GM03348 (cell line): ENCODE measurements around the gene ZNF77.
"Not testable (repeated sequence)": the region's sequence is repeated elsewhere in the genome, so short reads cannot be mapped to it uniquely, and the experiment has no call there.

Experiments
- DNase-seq: peaks from one replicate; pipeline ENCODE4 v3.0.0; 2012; ENCODE audit warnings: low spot score

Gene ZNF77

DNA sequence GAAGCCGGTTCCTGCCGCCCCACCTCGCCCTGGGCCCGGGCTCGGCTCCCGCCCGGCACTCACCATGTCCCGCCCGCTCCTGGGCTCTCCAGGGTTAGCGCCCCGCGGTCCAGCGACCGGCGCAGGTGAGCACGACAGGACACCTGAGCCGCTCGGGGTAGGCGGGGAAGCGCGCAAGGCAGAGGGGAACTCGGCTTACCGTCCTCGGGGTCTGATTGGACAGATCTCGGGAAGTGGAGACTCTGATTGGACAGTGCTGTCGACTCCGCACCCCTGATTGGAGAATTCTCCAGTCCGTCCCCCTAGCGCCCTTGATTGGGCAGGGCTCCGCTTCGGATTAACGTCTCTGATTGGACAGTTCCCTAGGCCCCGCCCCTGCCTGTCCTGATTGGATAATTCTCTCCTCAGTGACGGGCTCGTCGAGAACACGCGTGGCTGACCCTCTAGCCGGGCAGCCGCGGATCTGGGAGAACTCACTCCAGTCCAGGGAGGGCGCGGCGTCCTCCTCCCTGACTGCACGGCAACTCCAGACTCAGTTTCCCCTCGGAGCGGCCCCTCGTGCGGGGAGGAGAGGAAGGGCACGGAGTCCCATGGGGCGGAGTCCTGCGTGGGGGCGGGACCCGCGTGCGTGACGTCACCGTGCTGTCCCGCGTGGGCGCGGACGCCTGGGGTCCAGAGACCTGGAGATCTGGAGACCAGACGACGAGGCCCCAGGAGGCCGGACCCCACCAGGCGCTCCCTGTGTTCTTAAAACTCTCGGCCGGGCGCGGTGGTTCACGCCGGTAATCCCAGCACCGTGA is at the start of gene ZNF77:
Gene ZNF77 (minus strand): TSS at position 197 of the 800 bp plus-strand sequence. CDS start 131 bp downstream, at position 66.
- DNase-seq = peak; percentile 100

DNA sequence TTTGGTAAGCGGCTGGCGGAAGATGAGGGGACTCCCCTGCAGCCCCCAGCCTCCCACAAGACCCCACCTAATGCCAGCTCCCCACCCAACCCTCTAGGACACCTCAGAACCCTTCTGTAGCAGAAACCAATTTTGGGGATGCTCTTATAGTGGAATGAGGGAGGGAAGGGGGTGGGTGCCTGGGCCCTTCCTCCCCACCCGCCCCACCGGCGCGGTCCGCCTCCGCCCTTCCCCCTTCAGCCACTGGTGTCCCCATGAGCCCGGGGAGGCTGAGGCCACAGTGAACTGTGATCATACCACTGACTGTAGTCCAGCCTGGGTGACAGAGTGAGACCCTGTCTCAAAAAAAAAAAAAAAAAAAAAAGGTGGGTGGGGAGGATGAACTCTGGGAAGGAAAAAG is 48.8 kb upstream of the ZNF77 start:
- DNase-seq = no peak

DNA sequence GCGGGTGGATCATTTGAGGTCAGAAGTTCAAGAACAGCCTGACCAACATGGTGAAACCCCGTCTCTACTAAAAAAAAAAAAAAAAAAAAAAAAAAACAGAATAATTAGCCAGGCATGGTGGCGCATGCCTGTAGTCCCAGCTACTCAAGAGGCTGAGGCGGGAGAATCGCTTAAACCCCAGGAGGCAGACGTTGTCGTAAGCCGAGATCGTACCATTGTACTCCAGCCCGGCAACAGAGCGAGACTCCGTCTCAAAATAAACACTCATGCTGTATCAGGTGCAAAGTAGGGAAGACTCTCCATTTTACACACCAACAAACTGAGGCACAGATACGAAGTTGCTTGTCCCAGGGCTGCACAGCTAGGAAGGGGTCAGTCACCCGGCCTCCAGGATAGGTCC is 48.2 kb upstream of the ZNF77 start:
- no peak for DNase-seq

DNA sequence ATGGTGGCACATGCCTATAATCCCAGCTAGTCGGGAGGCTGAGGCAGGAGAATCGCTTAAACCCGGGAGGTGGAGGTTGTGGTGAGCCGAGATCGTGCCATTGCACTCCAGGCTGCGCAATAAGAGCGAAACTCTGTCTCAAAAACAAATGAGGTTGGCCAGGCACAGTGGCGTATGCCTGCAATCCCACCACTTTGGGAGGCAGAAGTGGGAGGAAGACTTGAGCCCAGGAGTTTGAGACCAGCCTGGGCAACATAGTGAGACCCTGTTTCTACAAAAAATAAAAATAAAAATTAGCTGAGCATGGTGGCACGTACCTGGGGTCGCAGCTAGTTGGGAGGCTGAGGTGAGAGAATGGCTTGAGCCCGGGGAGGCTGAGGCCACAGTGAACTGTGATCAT is 47.6 kb upstream of the ZNF77 start:
- not testable (repeated sequence) for DNase-seq

- no peak for DNase-seq
These were observed 44.6 kb upstream of the ZNF77 start for GRCh38 chr19:2989236-2989946.

GRCh38 chr19:2988568-2988967 is 43.8 kb upstream of the ZNF77 start:
- DNase-seq = no peak

DNA sequence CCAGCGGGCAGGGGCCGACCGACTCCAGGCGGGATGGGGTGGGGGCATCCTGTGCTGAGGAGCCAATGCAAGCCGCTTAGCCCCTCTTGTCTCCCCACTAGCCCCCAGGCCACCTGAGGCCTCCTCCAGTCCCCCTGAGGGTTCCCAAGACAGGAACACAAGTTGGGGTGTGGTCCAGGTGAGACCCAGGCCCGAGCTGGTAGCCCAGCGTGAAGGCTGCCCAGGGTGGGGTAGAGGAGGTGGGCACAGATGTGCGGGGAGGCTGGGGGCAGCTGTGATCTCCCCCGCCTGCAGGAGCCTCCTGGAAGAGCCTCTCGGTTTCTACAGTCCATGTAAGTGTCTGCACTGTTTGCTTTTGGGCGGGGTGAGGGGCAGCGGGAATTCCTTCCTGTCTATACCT is 43.0 kb upstream of the ZNF77 start:
- DNase-seq = peak; percentile 3

DNA sequence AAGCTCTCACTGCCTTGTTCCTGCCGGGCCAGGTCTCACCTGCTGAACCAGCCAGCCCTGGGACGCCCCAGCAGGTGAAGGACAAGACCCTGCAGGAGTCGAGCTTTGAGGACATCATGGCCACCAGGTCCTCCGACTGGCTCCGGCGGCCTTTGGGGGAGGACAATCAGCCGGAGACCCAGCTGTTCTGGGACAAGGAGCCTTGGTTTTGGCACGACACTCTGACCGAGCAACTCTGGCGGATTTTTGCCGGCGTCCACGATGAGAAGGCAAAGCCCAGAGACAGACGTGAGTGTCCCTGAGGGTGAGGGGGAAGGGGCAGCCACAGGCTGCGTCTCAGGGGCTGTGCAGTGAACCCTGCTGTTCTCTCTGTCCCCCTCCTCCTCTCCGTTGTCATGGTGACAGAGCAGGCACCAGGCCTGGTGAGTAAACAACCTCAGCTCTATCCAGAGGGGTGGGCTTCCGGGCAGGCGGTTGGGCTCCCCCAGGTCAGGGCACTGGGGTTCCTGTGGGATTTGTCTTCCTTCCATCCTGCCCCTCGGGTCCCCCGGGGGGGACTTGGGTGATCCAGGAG is 42.3 kb upstream of the ZNF77 start:
- DNase-seq = no peak

GRCh38 chr19:2984215-2984528 is 39.4 kb upstream of the ZNF77 start:
- peak; percentile 66 for DNase-seq

DNA sequence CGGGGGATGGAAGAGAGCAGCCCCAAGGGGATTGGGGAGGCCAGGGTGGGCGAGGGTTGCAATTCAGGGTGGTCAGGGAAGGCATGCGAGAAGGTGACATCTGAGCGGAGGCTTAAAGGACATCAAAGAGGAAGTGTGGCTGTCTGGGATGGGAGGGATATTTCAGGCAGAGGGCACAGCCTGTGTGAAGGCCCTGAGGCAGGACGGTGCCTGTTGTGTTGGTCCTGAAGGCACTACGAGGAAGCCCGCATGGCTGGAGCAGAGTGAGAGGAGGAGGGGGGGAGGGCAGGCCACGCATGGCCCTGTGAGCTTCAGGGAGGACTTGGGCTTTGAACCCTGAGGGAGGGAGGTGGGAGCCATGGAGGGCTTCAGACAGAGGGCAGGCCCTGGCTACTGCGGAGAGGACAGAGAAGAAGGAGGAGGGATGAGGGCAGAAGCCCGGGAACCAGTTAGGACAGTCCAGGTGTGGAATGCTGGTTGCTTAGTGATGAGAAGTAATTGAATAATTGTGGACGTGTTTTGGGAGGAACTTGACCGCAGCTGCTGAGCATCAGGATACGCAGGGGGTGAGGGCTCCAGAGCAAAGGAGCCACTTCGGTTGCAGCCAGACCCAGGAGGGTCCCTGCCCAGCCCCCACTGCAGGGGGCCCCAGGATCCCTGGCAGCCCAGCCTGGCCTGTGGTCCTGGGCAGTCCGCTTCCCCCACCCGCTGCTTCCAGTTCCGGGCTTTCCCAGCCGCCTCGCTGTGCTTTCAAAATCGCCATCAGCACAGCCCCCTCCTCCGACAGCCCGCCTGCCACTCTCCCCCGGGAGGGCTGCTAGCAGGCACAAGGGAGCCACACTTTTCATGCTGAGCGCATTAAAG is 38.8 kb upstream of the ZNF77 start:
- DNase-seq = peak; percentile 75

DNA sequence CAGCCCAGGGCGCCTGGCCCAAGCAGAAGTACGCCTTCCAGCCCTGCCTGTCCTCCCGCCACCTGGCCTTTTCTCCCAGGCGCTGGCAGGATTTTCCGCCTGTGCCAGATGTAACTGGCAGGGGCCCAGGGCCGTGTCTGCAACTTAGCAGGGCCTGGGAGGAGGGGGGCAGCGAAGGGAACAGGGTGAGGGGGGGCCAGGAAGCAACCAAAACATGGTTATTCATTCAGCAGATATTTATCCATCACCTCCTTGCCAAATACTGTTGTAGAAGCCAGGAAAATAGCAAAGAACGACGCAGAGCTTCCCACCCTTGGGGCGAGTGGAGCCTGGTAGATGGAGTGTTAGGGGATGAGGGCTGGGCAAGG is 38.2 kb upstream of the ZNF77 start:
- peak; percentile 85 for DNase-seq

- DNase-seq = no peak
These were observed 37.8 kb upstream of the ZNF77 start for GRCh38 chr19:2982561-2982960.

- DNase-seq = no peak
These were observed 37.1 kb upstream of the ZNF77 start for GRCh38 chr19:2981898-2982297.

- DNase-seq = no peak
These were observed 34.0 kb upstream of the ZNF77 start for GRCh38 chr19:2978772-2979171.

- no peak for DNase-seq
These were observed 33.5 kb upstream of the ZNF77 start for GRCh38 chr19:2978166-2978767.

GRCh38 chr19:2977746-2978138 is 33.0 kb upstream of the ZNF77 start:
- DNase-seq = no peak

DNA sequence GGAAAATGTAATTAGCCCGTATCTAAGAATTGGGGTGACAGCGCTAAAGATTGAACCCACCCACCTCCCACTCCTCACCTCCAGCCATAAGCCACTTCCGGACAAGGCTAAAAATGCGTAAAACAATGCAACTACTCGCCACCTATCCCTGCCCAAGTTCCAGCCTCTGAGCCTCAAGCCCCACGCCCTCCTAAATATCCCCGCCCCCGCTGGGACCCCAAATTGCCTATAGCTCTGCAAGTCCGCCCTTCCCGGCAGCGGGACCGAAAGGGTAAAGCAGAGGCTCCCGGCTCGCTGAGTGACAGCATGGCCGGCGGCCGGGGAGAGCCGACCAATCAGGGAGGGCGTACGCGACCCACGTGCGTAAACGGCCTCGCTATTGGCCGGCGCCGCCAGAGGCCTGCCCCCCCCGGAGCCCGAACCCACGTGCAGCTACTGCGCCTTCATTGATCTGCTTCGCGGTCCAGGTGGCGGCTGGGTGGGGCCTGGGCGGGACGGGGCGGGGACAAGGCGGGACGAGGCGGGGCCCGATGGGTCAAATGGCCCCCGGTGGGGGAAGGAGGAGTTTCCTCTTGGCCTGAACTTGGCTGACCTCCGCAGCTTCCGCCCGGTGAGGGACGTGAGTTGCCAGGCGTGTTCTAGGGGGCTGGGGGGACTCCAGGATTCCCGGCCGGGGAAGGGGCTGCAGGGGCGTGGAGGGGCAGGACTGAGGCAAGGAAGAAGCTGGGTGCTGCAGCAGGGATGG is 32.4 kb upstream of the ZNF77 start, which contains the start of gene TLE6:
Gene TLE6 (plus strand): TSS at position 564 of the 745 bp plus-strand sequence. CDS start 670 bp downstream, outside the sequence.
- peak; percentile 100 for DNase-seq

DNA sequence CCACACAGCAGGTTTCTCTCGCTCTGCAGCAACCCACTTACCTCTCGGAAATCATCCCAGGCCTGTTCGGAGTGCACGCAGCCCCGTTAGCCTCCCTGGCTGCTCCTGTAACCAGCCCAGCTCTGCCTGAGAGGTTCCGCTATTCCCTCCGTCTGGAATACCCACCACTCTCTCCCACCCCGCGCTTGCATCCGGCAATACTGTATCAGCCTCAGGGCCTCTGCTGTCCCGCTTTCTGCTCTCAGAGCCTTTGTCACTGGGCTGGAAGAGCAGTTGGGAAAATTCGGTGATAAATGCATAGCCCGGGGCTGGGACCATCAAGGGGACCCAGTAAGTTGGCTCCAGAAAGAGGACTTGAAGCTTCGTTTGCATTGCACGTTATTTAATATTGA is 31.8 kb upstream of the ZNF77 start:
- DNase-seq = no peak

DNA sequence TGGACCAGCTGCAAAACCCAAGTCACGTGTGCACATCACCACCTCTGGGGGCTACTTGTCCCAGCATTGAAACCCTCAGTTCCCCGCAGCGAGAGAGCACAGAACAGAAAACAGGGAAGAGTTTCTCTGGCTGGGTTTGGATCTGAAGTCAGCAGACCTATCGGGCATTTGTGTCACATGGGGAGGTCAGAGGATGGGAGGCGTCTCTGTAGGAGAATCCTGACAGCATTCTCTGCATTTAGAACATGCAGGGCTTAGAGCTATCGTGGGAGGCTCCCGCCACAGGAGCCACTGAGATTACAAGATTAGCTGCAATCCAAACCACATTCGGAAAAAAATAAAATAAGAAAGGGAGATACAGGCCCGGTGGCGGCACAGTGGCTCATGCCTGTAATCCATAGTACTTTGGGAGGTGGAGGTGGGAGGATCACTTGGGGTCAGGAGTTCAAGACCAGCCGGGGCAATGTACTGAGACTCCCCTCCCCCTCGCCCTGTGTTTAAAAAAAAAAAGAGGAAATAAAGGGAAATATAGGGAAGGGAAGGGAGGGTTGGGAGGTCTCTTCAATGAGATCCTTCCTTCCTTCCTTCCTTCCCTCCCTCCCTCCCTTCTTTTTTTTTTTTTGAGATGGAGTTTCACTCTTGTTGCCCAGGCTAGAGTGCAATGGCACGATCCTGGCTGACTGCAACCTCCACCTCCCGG is 29.7 kb upstream of the ZNF77 start:
- DNase-seq = no peak

DNA sequence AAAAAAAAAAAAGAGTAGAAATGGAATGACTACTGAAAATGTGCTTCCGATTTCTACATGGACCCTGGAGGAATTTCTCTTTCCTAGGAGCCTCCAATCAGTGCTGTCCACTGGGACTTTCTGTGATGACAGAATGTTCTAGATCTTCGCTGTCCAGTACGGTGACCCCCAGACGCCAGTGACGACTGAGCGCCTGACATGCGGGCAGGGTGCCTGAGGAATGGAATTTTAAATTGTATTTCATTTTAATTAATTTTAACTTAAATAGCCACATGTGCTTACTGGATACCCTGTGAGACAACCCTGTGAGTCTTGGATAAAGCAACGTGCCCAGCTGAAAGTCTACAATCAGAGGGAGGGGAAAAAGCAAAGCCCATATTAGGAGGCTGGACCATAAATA is 28.5 kb upstream of the ZNF77 start:
- DNase-seq = no peak
